Stimulated activated CD8-positive, alpha-beta memory T cell treated with anti-CD3 and anti-CD28 coated beads, Interleukin-7, amount 100 ng/mL, for 24 hours (primary cell): ENCODE measurements around the gene RASA2.
A peak's percentile ranks its signal among the peaks of the same experiment; 100 is the strongest.
"Not testable (repeated sequence)": the region's sequence is repeated elsewhere in the genome, so short reads cannot be mapped to it uniquely, and the experiment has no call there.

Experiments used
- DNase-seq: peaks from one replicate; pipeline ENCODE4 v3.0.0-alpha.2; 2020; ENCODE audit warnings: low read depth

RASA2 gene

DNA sequence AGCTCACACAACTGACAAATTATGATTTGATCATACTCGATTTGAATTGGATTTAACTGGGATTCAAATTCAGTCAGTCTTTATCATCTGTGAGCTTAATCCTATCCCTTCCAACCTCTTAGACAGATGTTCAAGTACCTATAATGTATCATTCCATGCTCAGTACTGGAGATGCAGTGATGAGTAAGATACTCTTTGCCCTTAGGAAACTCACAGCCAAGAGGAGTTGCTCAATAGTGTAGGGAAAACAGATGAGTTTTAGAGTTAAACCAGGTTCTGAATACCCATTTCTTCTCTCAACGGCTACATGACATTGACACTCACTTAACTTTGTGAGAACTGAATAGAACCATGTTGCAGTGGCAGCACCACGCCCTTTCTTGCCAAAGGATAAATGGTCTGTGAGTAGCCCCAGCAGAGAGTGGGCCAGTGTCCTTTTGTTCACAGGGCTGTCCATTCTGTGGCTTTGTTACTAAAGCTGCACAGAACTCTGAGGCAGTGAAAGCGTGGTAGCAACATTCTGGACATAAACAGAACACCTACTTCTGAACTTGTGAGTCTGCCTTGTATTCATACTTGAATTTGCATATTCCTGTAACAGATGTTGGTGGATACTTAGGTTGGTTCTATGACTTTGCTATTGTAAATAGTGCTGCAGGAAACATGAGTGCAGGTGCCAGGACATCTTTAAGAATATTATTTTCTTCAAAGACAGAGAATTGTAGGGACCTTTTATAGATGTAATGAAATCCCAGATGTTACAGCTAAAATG is 91.6 kb downstream of the RASA2 start:
- no peak for DNase-seq

GRCh38 chr3:141594357-141594756 is 107.5 kb downstream of the RASA2 start:
- no peak for DNase-seq

DNA sequence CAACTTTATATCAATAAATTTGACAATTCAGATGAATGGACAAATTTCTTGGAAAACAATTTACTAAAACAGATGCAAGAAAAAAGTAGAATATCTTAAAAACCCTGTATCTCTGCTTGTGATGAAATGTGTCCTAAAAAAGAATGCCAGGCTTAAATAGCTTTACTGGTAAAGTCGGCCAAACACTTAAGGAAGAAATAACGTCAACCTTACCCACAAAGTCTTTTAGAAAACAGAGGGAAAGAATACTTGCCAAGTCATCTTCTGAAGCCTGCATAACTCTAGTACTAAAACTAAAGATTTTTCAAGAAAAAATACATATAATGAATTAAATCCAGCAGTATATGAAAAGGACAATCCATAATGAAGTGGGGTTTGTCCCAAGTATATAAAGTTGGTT is 111.1 kb downstream of the RASA2 start:
- no peak for DNase-seq

DNA sequence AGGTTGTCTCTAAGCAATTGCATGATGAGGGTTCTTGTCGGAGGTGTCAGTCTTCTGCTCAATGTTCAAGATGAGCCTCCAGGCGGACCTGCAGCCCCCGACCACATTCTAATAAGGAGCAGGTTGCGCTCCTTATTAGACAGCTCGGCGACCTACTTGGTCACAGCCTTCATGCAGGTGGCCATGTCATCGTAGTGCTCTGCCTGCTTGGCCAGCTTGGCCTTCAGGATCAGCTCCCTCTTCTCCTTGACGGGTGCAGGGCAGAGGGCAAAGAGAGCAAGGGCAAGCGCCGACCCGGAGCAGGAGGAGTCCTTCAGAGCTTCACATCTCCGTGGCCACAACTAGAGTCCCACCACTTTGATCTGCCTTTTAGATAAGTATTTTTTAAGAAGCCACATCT is 113.5 kb downstream of the RASA2 start:
- DNase-seq = no peak

GRCh38 chr3:141602706-141603105 is 115.9 kb downstream of the RASA2 start:
- DNase-seq = no peak

- DNase-seq = no peak
Observed at GRCh38 chr3:141603473-141604035, 116.7 kb downstream of the RASA2 start.

GRCh38 chr3:141605883-141606282 is 119.1 kb downstream of the RASA2 start:
- no peak for DNase-seq

GRCh38 chr3:141608438-141608837 is 121.6 kb downstream of the RASA2 start:
- DNase-seq = no peak

DNA sequence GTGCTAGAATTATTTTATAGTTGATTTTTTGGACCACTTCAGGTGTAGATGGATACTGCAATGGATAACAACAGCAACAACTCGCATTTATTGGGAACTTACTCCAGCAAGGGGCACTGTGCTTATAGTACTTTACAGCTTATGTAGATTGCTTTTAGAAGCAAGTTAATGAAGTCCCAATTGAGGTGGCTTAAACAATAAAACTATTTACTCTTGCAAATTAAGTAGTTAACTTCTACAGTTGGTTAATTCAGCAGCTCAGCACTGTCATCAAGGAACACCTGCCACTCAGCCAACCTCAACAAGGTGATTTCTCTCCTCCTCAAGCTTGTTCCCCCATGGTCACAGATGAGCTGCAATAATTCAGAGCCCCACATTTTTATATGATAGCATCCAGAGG is 124.1 kb downstream of the RASA2 start:
- no peak for DNase-seq

DNA sequence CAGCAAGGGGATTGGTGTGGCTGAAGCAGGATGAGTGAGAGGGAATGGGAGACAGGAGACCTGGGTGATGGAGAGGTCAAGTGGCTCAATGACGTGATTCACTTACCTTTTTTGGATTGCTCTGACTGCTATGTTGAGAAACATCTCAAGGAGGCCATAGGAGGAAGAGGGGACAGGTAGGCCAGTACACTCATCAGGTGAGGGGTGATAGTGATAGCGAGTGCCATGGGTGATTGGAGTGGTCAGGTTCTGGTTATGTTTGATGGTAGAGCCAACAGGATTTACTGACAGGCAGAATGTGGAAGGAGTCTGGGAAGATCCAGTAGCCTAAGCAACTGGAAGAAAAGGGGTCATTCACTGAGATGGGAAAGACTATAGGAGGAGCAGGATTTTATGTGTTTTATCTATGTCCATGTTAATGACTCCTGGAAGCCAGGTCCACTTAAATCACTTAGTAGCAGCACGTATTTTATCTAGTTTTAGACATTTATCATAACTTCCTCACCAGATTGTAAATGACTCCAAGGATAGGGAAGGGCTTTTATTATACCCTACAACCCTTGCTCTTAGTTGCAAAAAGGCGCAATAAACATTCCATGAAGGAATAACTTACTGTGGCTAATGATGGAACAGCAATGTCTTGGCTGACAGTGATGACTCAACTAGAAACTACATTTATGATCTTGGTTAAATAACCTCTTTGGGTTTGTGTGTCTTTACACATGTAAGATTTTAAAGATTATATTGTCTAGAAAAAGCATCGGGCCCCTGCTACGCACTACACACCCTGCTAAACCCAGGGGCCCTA is 131.5 kb downstream of the RASA2 start:
- no peak for DNase-seq

- no peak for DNase-seq
Observed at GRCh38 chr3:141618938-141619337, 132.1 kb downstream of the RASA2 start.

DNA sequence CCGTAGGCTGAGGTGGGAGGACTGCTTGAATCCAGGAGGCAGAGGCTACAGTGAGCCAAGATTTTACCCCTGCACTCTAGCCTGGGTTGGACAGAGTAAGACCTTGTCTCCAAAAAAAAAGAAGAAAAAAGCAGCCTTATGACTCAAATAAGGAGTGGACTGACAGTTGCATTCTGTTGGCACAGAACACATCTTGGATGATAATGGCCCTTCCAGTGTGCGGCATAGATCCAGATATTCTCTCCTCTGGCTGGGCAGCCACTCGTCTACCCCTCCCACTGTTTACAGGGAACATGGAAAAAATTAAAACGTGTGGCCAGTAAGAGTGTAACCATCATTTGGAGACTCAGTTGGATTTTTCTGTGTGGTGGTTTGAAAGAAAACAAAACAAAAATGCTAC is 132.6 kb downstream of the RASA2 start:
- DNase-seq = no peak

DNA sequence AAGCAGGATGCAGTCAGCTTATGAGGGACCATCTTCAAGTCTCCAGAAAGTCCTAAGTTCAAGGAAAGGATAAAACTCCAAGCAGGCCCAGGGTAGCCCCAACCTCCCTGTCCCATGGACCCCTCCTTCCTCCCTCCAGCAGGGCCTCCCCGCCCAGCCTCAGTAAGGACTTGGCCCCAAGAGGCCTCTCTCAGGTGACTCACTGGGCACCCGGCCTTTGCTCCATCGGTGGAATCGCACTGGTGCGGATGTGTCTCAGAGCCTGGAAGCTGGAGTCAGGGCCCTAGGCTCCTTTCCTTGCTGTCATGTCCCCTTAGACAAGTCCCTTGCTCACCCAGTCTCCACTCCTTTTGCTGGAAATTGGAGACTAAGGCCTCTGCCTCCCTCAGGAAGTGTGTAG is 136.9 kb downstream of the RASA2 start:
- no peak for DNase-seq

DNA sequence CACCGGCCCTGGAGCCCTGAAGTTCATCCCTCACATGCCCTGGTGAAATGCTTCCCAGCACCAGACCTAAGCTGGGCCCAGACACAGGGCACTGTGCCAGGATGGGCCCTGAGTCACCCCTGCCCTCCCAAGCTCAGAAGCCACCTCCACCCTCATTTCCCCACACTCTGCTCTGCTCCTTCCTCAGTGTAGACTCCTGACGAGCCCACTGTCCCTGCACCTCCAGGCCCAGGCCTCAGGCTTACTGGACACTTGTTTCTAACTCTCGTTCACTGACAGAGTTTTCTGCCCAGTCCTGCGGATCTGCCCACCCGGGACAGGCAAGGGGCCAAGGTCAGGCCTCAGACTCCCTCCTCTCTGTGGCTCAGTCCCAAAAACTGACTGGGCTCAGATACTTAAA is 138.7 kb downstream of the RASA2 start:
- no peak for DNase-seq

DNA sequence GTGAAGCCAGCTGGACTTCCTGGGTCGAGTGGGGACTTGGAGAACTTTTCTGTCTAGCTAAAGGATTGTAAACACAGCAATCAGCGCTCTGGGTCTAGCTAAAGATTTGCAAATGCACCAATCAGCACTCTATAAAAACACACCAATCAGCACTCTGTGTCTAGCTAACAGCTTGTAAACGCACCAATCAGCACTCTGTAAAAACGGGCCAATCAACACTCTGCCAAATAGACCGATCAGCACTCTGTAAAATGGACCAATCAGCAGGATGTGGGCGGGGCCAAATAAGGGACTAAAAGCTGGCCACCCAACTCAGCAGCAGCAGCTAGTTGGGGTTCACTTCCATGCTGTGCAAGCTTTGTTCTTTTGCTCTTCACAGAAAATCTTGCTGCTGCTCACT is 141.5 kb downstream of the RASA2 start:
- DNase-seq = not testable (repeated sequence)

DNA sequence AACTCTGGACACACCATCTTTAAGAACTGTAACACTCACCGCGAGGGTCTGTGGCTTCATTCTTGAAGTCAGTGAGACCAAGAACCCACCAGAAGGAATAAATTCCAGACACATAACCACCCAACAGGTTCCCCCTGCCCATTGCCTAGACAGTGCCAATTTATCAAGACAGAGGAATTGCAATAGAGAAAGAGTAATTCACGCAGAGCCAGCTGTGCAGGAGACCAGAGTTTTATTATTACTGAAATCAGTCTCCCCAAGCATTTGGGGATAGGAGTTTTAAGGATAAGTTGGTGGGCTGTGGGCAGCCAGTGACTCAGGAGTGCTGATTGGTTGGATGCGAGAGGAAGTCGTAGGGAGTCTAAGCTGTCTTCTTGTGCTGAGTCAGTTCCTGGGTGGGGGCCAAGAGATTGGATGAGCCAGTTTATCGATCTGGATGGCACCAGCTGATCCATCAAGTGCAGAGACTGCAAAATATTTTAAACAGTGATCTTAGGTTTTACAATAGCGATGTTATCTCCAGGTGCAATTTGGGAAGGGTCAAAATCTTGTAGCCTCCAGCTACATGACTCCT is 142.1 kb downstream of the RASA2 start:
- not testable (repeated sequence) for DNase-seq

GRCh38 chr3:141629976-141630375 is 143.1 kb downstream of the RASA2 start:
- no peak for DNase-seq

DNA sequence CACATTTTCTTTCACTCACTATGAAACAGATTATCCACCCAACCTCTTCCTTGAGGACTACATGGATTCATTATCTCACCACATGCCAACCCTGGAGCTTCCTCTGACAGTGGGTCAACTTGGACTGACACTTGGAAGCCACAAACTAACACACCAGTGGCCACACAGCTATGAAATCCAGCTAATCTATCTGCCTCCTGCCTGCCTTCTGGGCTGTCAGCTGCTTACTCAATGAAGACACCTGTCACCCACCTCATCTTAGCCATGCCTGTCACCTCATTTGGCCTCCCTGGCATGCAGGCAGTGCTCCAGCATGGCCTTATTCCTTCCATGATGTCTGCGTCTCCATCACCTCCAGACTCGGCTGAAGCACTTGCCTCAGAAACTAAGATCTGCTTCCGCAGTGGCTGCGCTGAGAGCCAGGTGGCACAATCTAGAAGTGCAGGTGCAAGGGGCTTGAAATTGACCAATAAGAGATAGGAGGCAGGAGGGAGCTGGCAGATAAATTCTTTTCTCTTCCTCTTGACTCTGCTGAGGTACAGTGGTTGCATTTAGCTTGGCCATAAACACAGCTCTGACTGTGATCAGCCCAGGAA is 146.1 kb downstream of the RASA2 start:
- DNase-seq = no peak

DNA sequence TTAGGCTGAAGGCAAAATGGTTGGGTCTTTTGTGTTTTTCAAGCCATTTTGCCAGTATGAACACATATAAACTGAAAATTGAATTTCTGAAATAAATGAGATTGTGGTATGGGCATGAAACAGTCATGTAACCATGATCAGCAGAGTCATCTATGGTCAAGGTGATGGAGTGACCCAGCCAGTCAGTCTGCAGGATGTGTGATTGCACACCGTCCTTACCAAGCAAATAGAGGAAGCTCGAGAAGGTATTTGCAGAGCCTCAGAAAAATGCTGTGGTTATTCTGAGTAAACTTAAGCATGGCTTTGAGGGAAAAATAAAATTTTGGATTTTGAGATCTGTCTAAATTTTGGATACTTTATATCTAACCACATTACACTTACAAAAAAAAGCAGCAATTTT is 155.4 kb downstream of the RASA2 start:
- no peak for DNase-seq

DNA sequence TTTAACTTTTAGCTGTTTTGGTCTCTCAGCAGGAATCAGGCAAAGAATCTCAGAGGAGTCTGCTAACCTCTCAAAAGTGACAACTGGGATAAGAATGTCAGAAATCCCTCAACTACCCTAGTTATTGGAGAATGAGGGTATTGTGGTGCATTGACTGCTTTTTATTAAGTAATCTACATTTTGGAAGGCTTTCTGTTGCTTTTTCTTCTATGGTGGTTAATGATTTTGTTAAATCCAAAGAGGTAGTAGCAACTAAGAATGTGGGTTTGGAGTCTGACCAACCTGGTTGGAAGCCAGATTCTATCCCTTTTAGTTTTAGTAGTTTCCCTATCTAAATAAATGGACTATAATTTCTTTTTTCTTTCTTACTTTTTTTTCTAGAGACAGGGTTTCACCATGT is 156.6 kb downstream of the RASA2 start:
- DNase-seq = no peak

DNA sequence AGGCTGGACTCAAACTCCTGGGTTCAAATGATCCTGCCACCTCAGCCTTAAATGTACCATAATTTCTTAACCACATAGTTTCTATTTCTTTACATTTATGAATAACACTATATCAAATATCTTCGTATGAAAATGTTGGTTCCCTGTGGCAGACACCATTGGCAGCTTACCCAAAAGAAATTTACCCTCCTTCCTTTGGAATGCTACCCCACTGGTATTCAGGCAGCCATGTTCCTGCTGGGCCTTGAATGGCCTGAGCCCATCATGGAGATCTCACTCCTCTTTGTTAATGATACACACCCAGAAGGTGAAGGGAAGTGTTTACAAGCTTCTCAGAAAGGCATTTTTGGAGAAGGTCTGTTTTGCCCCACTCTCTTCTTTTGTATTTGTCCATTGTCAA is 157.0 kb downstream of the RASA2 start:
- no peak for DNase-seq

DNA sequence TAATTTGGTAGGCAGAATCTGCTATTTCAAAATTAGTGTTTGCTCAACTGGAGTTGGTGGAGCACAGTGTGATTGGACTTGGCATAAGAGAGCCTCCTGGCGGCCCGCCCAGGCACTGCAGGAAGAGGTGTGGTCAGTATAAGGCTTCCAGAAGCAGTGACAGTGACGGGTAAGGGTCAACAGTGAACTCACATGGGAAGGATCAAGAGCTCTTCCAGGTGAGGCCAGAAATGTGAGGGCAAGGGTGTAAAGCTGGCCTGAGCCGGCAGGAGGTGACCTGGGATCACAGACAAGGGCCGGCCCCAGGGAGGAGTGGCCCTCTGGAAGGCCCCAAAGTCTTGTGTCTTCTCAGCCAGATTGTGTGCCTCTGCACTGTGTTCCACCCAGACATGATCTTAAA is 158.1 kb downstream of the RASA2 start:
- DNase-seq = peak; percentile 55
